Neuron (in vitro differentiated cells): Measurements from ENCODE around the gene GM2A.

Experiments
- H2AFZ ChIP-seq: one replicate; pipeline ENCODE4 v1.6.1; 2013; ENCODE audit warnings: low read depth, mild to moderate bottlenecking, inconsistent platforms, low read length, moderate library complexity
- H3K27me3 ChIP-seq: one replicate; pipeline ENCODE4 v1.6.1; 2013; ENCODE audit warnings: low read length; ENCODE audit not compliant: insufficient read depth
- H3K36me3 ChIP-seq: one replicate; pipeline ENCODE4 v1.6.1; 2013; ENCODE audit warnings: low read length; ENCODE audit not compliant: insufficient read depth
- H3K4me1 ChIP-seq: one replicate; pipeline ENCODE4 v1.6.1; 2013; ENCODE audit warnings: low read length; ENCODE audit not compliant: insufficient read depth
- H3K4me3 ChIP-seq: 2 replicates; pipeline ENCODE4 v1.5.1; 2013; ENCODE audit warnings: mild to moderate bottlenecking, low read length, moderate library complexity
- H3K9me3 ChIP-seq: one replicate; pipeline ENCODE4 v1.6.1; 2013; ENCODE audit warnings: low read length

GM2A gene

DNA sequence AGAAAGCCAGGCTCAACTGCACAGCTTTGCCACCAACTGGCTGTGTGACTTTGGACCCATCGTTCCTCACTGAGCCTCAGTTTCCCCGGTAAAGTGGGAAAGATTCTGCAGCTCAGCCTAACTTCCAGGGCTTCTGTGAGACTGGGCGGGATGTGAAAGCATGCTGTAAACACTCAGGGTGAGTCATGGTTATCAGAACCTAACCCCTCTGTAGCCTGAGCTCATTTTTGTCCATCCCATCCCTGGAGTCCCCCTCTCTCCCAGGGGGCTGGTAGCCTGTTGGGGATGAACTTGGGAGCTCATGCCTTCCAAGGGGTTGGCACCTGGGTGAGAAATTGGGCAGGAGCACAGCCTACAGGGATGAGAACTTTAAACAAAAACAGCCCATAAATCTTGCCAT is 31.4 kb upstream of the GM2A start:
- Histone ChIP-seq H3K27me3 (peaks cover 28% of the 10 kb centered on the region), H3K36me3 (no peaks in the 10 kb centered on the region), H2AFZ (no peak overlapping the region), H3K4me1 (peaks cover 4% of the 10 kb centered on the region), H3K4me3 (no peak overlapping the region), H3K9me3 (no peaks in the 10 kb centered on the region)

DNA sequence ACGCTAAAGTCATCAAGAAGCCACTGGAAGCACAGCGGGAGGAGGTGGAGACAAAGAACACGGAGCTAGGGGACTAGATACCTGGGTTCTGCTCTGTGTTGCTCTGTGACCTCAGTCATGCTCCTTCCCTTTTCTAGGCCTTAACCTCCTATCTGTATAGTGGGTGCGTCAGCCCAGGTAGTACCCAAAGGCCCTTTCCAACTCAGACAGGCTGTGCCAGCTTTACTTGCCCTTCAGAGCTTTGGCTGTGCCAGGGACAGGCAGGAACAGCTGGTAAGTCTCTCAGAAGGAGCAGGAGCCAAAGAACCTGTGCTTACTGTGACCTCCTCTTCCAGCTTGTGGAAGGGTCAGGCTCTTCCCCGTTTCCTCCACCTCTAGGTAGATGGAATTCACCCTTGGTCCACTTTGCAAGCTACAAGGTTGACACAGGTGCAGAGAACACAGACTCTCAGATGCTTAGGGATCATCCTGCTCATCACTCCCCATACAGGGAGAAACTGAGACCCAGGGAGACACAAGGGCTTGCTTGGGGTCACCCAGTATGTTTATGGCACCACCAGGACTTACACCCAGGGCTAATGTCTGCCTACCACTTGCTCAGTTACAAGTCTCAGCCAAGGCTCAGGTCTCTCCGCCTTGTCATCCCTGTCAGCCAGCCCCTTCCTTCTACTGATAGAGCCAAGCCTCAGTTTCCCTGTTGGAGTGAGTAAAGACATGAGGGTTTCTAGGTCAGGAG is 30.8 kb upstream of the GM2A start:
- H2AFZ ChIP-seq, result no peak overlapping the region
- H3K36me3 ChIP-seq, result no peaks in the 10 kb centered on the region
- H3K4me1 ChIP-seq, result peaks cover 4% of the 10 kb centered on the region
- H3K27me3 ChIP-seq, result peaks cover 28% of the 10 kb centered on the region
- H3K4me3 ChIP-seq, result no peak overlapping the region
- no peaks in the 10 kb centered on the region for H3K9me3 ChIP-seq

DNA sequence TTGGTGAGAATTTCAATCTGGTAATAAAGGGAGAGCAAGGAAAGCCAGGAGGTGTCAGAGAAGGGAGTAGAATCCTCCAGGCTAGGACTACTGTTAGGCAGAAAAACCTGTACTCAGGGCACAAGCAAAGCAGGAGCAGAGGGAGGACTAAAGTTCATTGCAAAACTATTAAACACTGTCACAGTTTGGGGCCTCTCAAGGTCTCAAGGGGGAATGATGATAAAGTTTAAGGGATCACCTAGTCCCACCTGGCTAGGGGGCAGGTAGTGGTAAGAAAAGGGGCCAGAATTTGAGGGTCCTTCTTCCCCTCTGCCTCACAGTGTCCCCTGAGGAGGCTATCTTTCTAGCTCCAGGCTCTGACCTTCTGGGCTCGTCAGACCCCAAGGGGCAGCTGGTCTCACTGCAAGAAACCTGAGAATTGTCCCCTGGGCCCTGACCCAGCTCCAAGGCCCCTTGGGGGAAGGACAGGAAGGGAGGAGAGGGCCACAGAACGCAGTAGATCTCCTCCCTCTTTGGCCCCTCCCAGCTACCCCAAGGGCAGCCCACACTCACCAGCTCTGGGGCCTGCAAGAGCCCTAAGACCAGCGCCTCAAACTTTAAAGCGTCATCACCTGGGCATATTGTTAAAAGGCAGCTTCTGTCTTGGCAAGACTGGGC is 30.1 kb upstream of the GM2A start:
- Histone ChIP-seq H3K9me3 (no peaks in the 10 kb centered on the region), H3K4me3 (peak overlapping the region; percentile 55), H3K4me1 (peaks cover 4% of the 10 kb centered on the region), H2AFZ (peak overlapping the region; percentile 100), H3K36me3 (no peaks in the 10 kb centered on the region), H3K27me3 (peaks cover 28% of the 10 kb centered on the region)

DNA sequence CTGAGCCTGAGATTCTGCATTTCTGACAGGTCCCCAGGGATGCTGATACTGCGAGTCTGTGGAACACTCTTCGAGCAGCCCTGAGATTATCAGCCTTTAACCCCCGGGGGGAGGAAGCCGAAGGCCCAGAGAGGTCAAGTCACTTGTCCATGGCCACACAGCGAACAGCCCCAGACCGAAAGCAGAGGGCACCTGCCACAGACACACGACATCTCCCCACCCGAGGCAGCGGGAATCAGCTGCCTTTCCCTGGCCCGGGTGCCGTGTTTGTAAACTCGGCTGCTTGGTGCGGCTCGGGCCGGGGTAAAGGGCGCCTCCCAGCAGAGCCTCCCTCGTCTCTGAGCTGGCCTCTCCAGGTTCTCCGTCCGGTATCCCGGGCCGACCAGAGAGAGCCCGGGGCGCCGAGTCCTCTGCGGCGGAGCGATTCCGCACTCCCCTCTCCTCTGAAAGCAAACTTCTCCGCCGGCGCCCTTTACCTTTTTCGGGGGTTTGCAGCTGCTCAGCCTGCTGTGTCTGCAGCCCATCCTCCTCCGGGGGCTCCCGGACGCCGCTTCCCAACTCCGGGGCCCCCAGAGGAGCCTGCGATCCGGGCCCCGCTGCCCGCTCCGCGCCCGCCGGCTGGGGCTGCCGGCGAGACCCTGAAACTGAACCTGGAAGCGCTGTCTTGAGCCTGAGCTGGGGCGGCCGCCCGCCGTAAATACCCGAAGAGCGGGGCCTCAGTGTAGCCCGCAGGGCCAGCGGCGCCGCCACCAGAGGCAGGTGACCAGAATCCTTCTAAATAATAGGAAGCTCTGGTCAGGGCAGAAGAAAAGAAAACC is 29.3 kb upstream of the GM2A start, which contains the start of gene CCDC69:
Gene CCDC69, minus strand, starts transcription at position 646 of the 818 bp plus-strand sequence. Its CDS starts 122 bp downstream, at position 524.
- H3K4me1 ChIP-seq, result peaks cover 4% of the 10 kb centered on the region
- H3K9me3 ChIP-seq, result no peaks in the 10 kb centered on the region
- H3K4me3 ChIP-seq, result peak within 1 kb of the TSS; percentile 55
- H2AFZ ChIP-seq, result peak within 1 kb of the TSS; percentile 100
- peaks cover 28% of the 10 kb centered on the region for H3K27me3 ChIP-seq
- H3K36me3 ChIP-seq, result no peaks in the 10 kb centered on the region

DNA sequence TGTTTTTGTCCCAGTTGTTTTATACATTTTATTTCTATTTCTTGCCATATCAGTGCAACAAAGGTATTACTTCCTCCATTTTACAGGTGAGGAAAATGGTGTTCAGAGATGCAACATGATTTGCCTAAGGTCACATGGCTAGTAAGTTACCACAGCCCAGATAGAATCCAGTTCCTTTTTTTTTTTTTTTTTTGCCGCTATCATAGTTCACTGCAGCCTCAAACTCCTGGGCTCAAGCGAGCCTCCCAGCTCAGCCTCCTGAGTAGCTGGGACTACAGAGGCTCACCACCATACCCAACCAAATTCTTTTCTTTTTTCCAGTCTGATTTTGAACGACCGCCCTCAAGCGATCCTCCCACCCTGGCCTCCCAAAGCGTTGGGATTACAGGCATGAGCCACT is 28.6 kb upstream of the GM2A start:
- no peaks in the 10 kb centered on the region for H3K9me3 ChIP-seq
- H2AFZ ChIP-seq, result peak overlapping the region; percentile 100
- H3K4me1 ChIP-seq, result peaks cover 4% of the 10 kb centered on the region
- H3K4me3 ChIP-seq, result peak overlapping the region; percentile 55
- H3K36me3 ChIP-seq, result no peaks in the 10 kb centered on the region
- H3K27me3 ChIP-seq, result peaks cover 28% of the 10 kb centered on the region

DNA sequence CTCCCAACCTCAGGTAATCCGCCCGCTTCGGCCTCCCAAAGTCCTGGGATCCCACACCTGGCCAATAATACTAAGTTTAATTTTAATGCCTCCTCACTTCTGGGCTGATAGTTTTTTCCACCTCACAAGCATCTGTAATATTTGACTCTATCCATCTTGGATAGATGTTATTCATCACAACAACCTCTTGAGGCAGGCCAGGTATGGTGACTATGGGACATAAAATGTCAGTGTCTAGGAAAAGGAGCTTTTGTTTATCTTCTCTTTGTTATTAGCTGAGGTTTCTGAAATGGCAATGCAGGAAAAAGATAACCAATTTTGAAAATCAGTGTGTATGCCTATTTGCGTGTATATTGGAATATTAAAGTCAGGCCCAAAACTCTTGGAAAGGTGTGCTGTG is 27.9 kb upstream of the GM2A start:
- peaks cover 24% of the 10 kb centered on the region for H3K27me3 ChIP-seq
- no peaks in the 10 kb centered on the region for H3K36me3 ChIP-seq
- peaks cover 4% of the 10 kb centered on the region for H3K4me1 ChIP-seq
- no peak overlapping the region for H2AFZ ChIP-seq
- no peaks in the 10 kb centered on the region for H3K9me3 ChIP-seq
- no peak overlapping the region for H3K4me3 ChIP-seq

DNA sequence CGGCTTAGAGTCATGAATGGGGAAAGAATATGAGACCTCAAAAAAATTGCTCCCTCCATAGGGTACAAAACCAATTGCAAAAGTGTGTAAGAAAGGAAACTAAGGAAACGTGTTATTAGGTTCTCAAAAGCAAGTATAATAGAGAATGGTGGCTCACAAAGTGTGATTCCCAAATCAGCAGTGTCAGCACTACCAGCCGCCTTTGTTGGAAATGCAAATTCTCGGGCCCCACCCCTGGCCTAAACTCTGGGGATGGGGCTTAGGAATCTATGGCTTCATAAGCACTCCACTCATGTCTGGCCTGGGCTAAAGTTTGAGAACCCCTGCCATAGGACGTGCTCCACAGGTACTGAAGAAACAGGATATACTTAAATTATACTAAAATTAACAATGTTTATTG is 27.5 kb upstream of the GM2A start:
- Histone ChIP-seq H3K9me3 (no peaks in the 10 kb centered on the region), H3K27me3 (peaks cover 20% of the 10 kb centered on the region), H3K4me1 (peaks cover 4% of the 10 kb centered on the region), H3K36me3 (no peaks in the 10 kb centered on the region), H3K4me3 (no peak overlapping the region), H2AFZ (no peak overlapping the region)

DNA sequence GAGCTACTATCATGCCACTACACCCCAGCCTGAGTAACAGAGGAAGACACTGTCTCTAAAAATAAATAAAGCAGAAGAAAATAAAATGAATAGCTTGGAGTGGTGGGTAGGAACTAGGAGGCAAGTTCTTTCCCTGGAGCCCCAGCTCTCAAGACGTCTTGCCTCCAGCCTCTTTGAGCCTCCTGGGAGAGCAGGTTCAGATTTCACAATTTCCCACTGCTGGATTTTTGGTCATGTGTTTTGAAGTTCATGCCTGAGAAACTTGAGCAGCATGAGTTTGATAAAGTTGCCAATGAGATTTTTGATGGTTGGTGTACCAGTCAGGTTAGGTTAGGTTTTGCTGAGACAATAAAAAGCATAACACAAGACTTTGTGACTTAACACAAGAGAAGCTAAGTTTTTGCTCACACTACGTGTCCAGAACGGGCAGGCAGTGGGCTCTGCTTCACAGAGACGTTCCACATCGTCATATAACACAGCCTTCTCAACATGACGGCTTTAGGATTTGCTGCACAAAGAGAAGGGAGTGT is 25.0 kb upstream of the GM2A start:
- peaks cover 6% of the 10 kb centered on the region for H3K27me3 ChIP-seq
- H3K9me3 ChIP-seq, result no peaks in the 10 kb centered on the region
- H2AFZ ChIP-seq, result no peak overlapping the region
- no peak overlapping the region for H3K4me3 ChIP-seq
- peaks cover 4% of the 10 kb centered on the region for H3K4me1 ChIP-seq
- no peaks in the 10 kb centered on the region for H3K36me3 ChIP-seq

DNA sequence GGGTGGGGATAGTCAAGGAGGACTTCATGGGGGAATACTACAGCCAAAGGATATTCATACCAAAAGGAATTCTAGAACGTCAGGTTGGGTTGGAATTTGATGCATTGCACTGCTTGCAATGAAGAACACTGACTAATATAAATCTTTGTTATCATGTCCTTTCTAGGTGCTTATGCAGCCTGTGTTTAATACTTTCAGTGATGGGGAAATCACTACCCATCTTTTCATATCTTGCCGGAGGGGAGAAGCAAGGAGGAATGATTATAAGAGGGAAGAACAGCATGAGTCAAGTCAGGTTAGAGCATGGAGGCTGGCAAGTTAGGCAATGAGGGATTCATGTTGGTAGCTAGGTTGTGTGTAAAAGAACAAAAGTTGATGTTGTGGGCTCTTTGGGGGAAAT is 24.0 kb upstream of the GM2A start:
- H3K4me3 ChIP-seq, result no peak overlapping the region
- H3K4me1 ChIP-seq, result no peaks in the 10 kb centered on the region
- H2AFZ ChIP-seq, result no peak overlapping the region
- H3K9me3 ChIP-seq, result no peaks in the 10 kb centered on the region
- no peaks in the 10 kb centered on the region for H3K36me3 ChIP-seq
- no peaks in the 10 kb centered on the region for H3K27me3 ChIP-seq

DNA sequence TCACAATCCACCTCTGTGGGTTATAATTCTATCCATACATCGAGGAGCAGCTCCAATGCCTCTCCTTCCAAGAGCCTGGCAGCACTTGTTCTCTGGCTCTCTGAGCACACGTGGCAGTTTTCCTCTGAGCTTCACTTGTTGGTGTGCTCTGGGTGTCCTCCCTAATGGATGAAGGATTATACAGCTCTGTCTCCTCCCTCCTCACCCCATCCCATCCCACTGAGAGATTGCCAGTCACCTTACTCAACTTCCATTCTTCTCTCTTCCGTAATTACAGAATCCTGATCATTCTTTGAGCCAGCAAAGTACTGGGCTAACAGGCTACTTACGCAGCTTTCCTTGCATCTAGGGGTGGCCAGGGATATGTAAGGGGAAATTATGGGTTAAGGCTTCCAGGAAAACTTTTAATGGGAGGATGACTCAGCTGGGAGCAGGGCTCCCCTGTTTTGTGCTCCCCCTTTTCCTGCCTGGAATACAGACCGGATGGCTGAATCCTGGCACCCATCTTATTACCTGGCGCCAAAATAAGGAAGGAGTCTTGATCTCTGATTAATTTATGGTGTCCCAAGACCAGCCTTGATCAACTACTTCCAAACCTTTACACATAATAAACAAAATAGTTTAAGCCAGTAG is 22.8 kb upstream of the GM2A start:
- Histone ChIP-seq H3K36me3 (no peaks in the 10 kb centered on the region), H3K27me3 (peaks cover 2% of the 10 kb centered on the region), H2AFZ (no peak overlapping the region), H3K4me3 (no peak overlapping the region), H3K4me1 (no peaks in the 10 kb centered on the region), H3K9me3 (no peaks in the 10 kb centered on the region)

DNA sequence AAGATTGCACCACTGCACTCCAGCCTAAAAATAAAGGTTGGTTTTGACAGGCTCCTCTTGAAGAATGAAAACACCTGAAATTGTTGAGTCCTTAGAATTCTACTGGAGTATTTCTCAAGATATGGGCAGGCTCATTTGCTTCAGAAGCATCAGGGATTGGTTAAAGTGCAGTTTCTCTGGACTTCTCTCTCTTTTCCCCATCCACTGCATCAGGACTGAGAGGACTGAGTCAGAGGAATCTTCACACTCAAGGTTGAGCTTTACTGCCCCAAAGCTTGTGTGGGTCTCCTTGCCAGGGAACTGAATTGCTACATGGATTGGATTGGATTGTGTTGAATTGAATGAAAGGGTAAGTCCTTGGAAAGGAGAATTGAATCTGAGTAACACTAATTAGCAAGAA is 21.6 kb upstream of the GM2A start:
- no peak overlapping the region for H2AFZ ChIP-seq

DNA sequence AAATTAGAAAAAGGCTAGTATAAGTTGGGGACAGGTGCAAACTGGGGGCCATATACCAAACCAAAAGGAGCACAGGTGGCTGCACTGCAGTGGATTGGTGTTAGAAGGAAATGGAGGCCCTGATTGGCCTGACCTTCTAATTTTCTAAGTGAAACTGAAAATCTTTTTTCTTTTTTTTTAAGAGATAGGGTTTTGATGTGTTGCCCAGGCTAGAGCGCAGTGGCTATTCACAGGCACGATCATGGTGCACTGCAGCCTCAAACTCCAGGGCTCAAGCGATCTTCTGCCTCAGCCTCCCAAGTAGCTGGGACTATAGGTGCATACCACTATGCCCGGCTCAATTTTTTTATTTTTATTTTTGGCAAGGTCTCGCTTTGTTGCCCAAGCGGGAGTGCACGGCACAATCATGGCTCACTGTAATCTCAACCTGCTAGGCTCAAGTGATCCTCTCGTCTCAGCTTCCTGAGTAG is 19.3 kb upstream of the GM2A start:
- Histone ChIP-seq H3K9me3 (no peaks in the 10 kb centered on the region), H2AFZ (no peak overlapping the region), H3K36me3 (no peaks in the 10 kb centered on the region), H3K4me1 (no peaks in the 10 kb centered on the region), H3K4me3 (no peak overlapping the region), H3K27me3 (peaks cover 4% of the 10 kb centered on the region)

More for the DNA sequence above, 21.6 kb upstream of the GM2A start:
- Histone ChIP-seq H3K36me3 (no peaks in the 10 kb centered on the region), H3K4me3 (no peak overlapping the region), H3K27me3 (peaks cover 2% of the 10 kb centered on the region), H3K4me1 (no peaks in the 10 kb centered on the region), H3K9me3 (no peaks in the 10 kb centered on the region)
